Right cardiac atrium (tissue), 5 donors: ENCODE data around the gene FAM237B. TPM values are rescaled to one million over a fixed set of nuclear protein-coding genes. Genes with fewer than 3 reads are reported as not detected.
A peak's percentile ranks its signal among the peaks of the same experiment; 100 is the strongest.

ENCODE experiments used
- ATAC-seq, 2 donors: fragments of 200-7000 bp; cut with Tn5 transposase; one replicate each; pipeline versions ENCODE4 v1.8.0 to v1.9.1; 2020; ENCODE audit warnings: moderate library complexity in 2 of 2, mild to moderate bottlenecking in 1 of 2
- DNase-seq, 3 donors: peaks; one replicate each; pipeline ENCODE4 v3.0.0-alpha.2; 2020
- H3K27ac ChIP-seq: one replicate; pipeline ENCODE4 v1.5.1; 2013; ENCODE audit warnings: mild to moderate bottlenecking, low read length, control low read depth, moderate library complexity
- H3K27me3 ChIP-seq: one replicate; pipeline ENCODE4 v1.6.1; 2013; ENCODE audit not compliant: control insufficient read depth, insufficient read depth
- H3K4me1 ChIP-seq: one replicate; pipeline ENCODE4 v1.6.1; 2013; ENCODE audit warnings: low read length; ENCODE audit not compliant: control insufficient read depth, insufficient read depth
- H3K4me3 ChIP-seq: one replicate; pipeline ENCODE4 v1.5.1; 2013; ENCODE audit warnings: low read length, control low read depth
- H3K9me3 ChIP-seq: one replicate; pipeline ENCODE4 v1.6.1; 2013; ENCODE audit warnings: low read length; ENCODE audit not compliant: control insufficient read depth
- WGBS: extraction: QIAGEN DNeasy Blood & Tissue Kit; methylation state at CpG from one replicate; pipeline ENCODE4 v1.1.7; 2013; 5-methylcytosine and 5-hydroxymethylcytosine counted together
- intact Hi-C, 4 donors: fragments of 100-400 bp; cut with DNase I; formaldehyde crosslinking; loops; one replicate each; pipeline versions ENCODE4 v1.11.0 to v1.14.0; 2022 to 2023
- polyA plus RNA-seq: library from polyadenylated mRNA; stranded (reverse); fragments of 200-250 nt; gene quantifications from one replicate; pipeline ENCODE4 v1.2.3, GENCODE V29; 2013
- total RNA-seq, 4 donors: library from RNA; stranded (reverse); fragmentation: NEBNext Ultra II Directional; extraction: Animal tissue kit (Norgen Biotek cat#: 25700); gene quantifications; one replicate each; pipeline ENCODE4 v1.2.1, GENCODE V29; 2021
- donor health status: healthy with polysubstance abuse.
- donor health status: DM: no; HTN: yes; CAD: no.
- donor health status: DM: no; HTN: no; CAD: no.
- donor health status: DM: no; HTN: yes; CAD: no; lungs with severe emphysema.
- donor health status: DM: yes; HTN: yes; CAD: no.

Gene FAM237B
- total and polyA plus RNA-seq, 5 donors: not detected

- intact Hi-C loops: loop anchor here in 1 of 4 donors (10.0 kb wide), 1 partner anchor 144 kb away; no protein-coding TSS in a partner anchor
- Histone ChIP-seq H3K27ac (no peak overlapping the region), H3K9me3 (no peaks in the 10 kb centered on the region), H3K27me3 (no peaks in the 10 kb centered on the region), H3K4me3 (no peak overlapping the region), H3K4me1 (no peaks in the 10 kb centered on the region)
- DNase-seq (no peak), ATAC-seq (no peak)
- 88% methylated on average over 3 of the region's 3 CpGs for WGBS
Observed at GRCh38 chr7:90290244-90291113, 30.6 kb downstream of the FAM237B start.

- H3K27ac ChIP-seq: no peak overlapping the region
Observed at GRCh38 chr7:90288154-90288553, 33.0 kb downstream of the FAM237B start.

GRCh38 chr7:90276033-90276728 lies 44.9 kb downstream of the FAM237B start:
- ATAC-seq (no peak), DNase-seq (no peak)
- no peaks in the 10 kb centered on the region for H3K27me3 ChIP-seq
- WGBS: 72% methylated on average over 5 of the region's 5 CpGs
- H3K9me3 ChIP-seq: no peaks in the 10 kb centered on the region
- no peaks in the 10 kb centered on the region for H3K4me1 ChIP-seq
- intact Hi-C loops: no loop called here
- H3K27ac ChIP-seq: no peak overlapping the region
- H3K4me3 ChIP-seq: no peak overlapping the region

More at GRCh38 chr7:90288154-90288553, 33.0 kb downstream of the FAM237B start:
- Histone ChIP-seq H3K4me1 (no peaks in the 10 kb centered on the region), H3K9me3 (no peaks in the 10 kb centered on the region), H3K4me3 (no peak overlapping the region), H3K27me3 (no peaks in the 10 kb centered on the region)
- intact Hi-C loops: loop anchor here in 1 of 4 donors (10.0 kb wide), 1 partner anchor 133 kb away; the partner anchor contains the start of gene STEAP1
- ATAC-seq (no peak), DNase-seq (no peak)
- 84% methylated on average over 3 of the region's 3 CpGs for WGBS

GRCh38 chr7:90274161-90274560 lies 46.9 kb downstream of the FAM237B start:
- no peak overlapping the region for H3K27ac ChIP-seq
- no peak for ATAC-seq
- H3K27me3 ChIP-seq: no peaks in the 10 kb centered on the region
- H3K4me1 ChIP-seq: no peaks in the 10 kb centered on the region
- H3K4me3 ChIP-seq: no peak overlapping the region
- H3K9me3 ChIP-seq: no peaks in the 10 kb centered on the region
- intact Hi-C loops: no loop called here
- no peak for DNase-seq

GRCh38 chr7:90272242-90272641 lies 48.9 kb downstream of the FAM237B start:
- 92% methylated on average over 2 of the region's 2 CpGs for WGBS
- H3K4me1 ChIP-seq: no peaks in the 10 kb centered on the region
- no peak overlapping the region for H3K4me3 ChIP-seq
- no peak for DNase-seq
- no peak for ATAC-seq
- no peak overlapping the region for H3K27ac ChIP-seq
- H3K27me3 ChIP-seq: no peaks in the 10 kb centered on the region
- no peaks in the 10 kb centered on the region for H3K9me3 ChIP-seq
- intact Hi-C loops: no loop called here

GRCh38 chr7:90271753-90272152 lies 49.4 kb downstream of the FAM237B start:
- ATAC-seq: no peak
- 68% methylated on average over 2 of the region's 2 CpGs for WGBS
- no peak overlapping the region for H3K4me3 ChIP-seq
- no peaks in the 10 kb centered on the region for H3K4me1 ChIP-seq
- H3K9me3 ChIP-seq: no peaks in the 10 kb centered on the region
- DNase-seq: no peak
- no peaks in the 10 kb centered on the region for H3K27me3 ChIP-seq
- no peak overlapping the region for H3K27ac ChIP-seq
- intact Hi-C loops: no loop called here

GRCh38 chr7:90270431-90271178 lies 50.5 kb downstream of the FAM237B start:
- H3K9me3 ChIP-seq: no peaks in the 10 kb centered on the region
- H3K27ac ChIP-seq: no peak overlapping the region
- intact Hi-C loops: no loop called here
- WGBS: 94% methylated on average over 2 of the region's 2 CpGs
- H3K27me3 ChIP-seq: no peaks in the 10 kb centered on the region
- no peaks in the 10 kb centered on the region for H3K4me1 ChIP-seq
- H3K4me3 ChIP-seq: no peak overlapping the region
- no peak for ATAC-seq
- no peak for DNase-seq

- H3K4me3 ChIP-seq: no peak overlapping the region
- no peaks in the 10 kb centered on the region for H3K9me3 ChIP-seq
- H3K27ac ChIP-seq: no peak overlapping the region
- no peaks in the 10 kb centered on the region for H3K27me3 ChIP-seq
- no peaks in the 10 kb centered on the region for H3K4me1 ChIP-seq
- WGBS: 80% methylated on average over 1 of the region's 1 CpG
- no peak for DNase-seq
- no peak for ATAC-seq
- intact Hi-C loops: loop anchor here in 1 of 4 donors (10.0 kb wide), 1 partner anchor 114 kb away; the partner anchor contains the start of gene STEAP1
Observed at GRCh38 chr7:90269163-90269562, 51.9 kb downstream of the FAM237B start.

- peak overlapping the region; percentile 2 for H3K27ac ChIP-seq
- DNase-seq: no peak
- peak; percentile 18 to 41 for ATAC-seq
- H3K27me3 ChIP-seq: no peaks in the 10 kb centered on the region
- H3K9me3 ChIP-seq: no peaks in the 10 kb centered on the region
- no peaks in the 10 kb centered on the region for H3K4me1 ChIP-seq
- intact Hi-C loops: loop anchor here in 1 of 4 donors (10.0 kb wide), 1 partner anchor 113 kb away; the partner anchor contains the start of gene STEAP1
- WGBS: 64% methylated on average over 5 of the region's 5 CpGs
- no peak overlapping the region for H3K4me3 ChIP-seq
Observed at GRCh38 chr7:90267263-90267858, 53.7 kb downstream of the FAM237B start.

GRCh38 chr7:90266808-90267207 lies 54.3 kb downstream of the FAM237B start:
- no peak overlapping the region for H3K4me3 ChIP-seq
- no peaks in the 10 kb centered on the region for H3K9me3 ChIP-seq
- intact Hi-C loops: loop anchor here in 1 of 4 donors (10.0 kb wide), 1 partner anchor 112 kb away; the partner anchor contains the start of gene STEAP1
- WGBS: 43% methylated on average over 3 of the region's 3 CpGs
- H3K4me1 ChIP-seq: no peaks in the 10 kb centered on the region
- H3K27ac ChIP-seq: no peak overlapping the region
- peak; percentile 75 to 76 for ATAC-seq
- no peak for DNase-seq
- no peaks in the 10 kb centered on the region for H3K27me3 ChIP-seq
